MCF 10A (cell line): ENCODE measurements around the gene MTFMT. TPM values are rescaled to one million over a fixed set of nuclear protein-coding genes. Genes with fewer than 3 reads are reported as not detected.

Experiments
- BruUV-seq: library from RNA; stranded (reverse); fragments of 400-500 nt; replicated peaks from 2 replicates; lab custom pipeline; 2021; lab: Mats Ljungman, UMichigan
- CTCF ChIA-PET: fragments of 300-600 bp; sonication (Branson Sonifier 250); formaldehyde crosslinking; extraction: SDS; loops from one replicate; lab custom pipeline; 2021; ENCODE audit warnings: antibody characterized with exemption, inconsistent platforms; lab: Yijun Ruan, JAX
- POLR2A ChIA-PET: fragments of 300-600, 350-650 bp; sonication (Branson Sonifier 250); formaldehyde crosslinking; extraction: SDS; loops from one replicate; lab custom pipeline; 2020; ENCODE audit warnings: antibody characterized with exemption, inconsistent platforms; lab: Yijun Ruan, JAX
- DNase-seq: peaks from one replicate; pipeline ENCODE4 v3.0.0-alpha.2; 2018; ENCODE audit not compliant: unreplicated experiment
- H3K27ac Mint-ChIP-seq: one replicate; pipeline ENCODE4 v1.8.0; 2022; ENCODE audit warnings: mild to moderate bottlenecking, low read depth, mixed read lengths; ENCODE audit not compliant: unreplicated experiment
- H3K27me3 Mint-ChIP-seq: one replicate; pipeline ENCODE4 v1.8.0; 2022; ENCODE audit warnings: mixed read lengths; ENCODE audit not compliant: insufficient read depth, unreplicated experiment
- H3K36me3 Mint-ChIP-seq: one replicate; pipeline ENCODE4 v1.8.0; 2022; ENCODE audit warnings: mild to moderate bottlenecking, moderate library complexity, mixed read lengths; ENCODE audit not compliant: insufficient read depth, unreplicated experiment
- H3K4me1 Mint-ChIP-seq: one replicate; pipeline ENCODE4 v1.8.0; 2022; ENCODE audit warnings: mixed read lengths; ENCODE audit not compliant: insufficient read depth, unreplicated experiment
- H3K4me3 Mint-ChIP-seq: one replicate; pipeline ENCODE4 v1.8.0; 2022; ENCODE audit warnings: mild to moderate bottlenecking, moderate library complexity, mixed read lengths; ENCODE audit not compliant: unreplicated experiment
- H3K9me3 Mint-ChIP-seq: one replicate; pipeline ENCODE4 v1.8.0; 2022; ENCODE audit warnings: mixed read lengths; ENCODE audit not compliant: unreplicated experiment
- intact Hi-C: fragments of 100-400 bp; cut with micrococcal nuclease; formaldehyde crosslinking; loops from 2 replicates; pipeline ENCODE4 v1.14.1; 2022
- total RNA-seq: library from RNA; stranded (reverse); gene quantifications from 2 replicates; pipeline ENCODE4 v1.2.3, GENCODE V29; 2022
- TF ChIP-seq, protein P1 (sequence below): fragments of 200-600 bp; IDR thresholded peaks from one replicate; pipeline ENCODE4 v1.8.0; 2022; ENCODE audit warnings: antibody characterized with exemption, mild to moderate bottlenecking; ENCODE audit not compliant: unreplicated experiment

The MTFMT gene
- total RNA-seq, 1 experiment from 2014 or later: 15.9 TPM

- no peaks in the 10 kb centered on the region for H3K36me3 Mint-ChIP-seq
- TF ChIP-seq, protein P1, sequence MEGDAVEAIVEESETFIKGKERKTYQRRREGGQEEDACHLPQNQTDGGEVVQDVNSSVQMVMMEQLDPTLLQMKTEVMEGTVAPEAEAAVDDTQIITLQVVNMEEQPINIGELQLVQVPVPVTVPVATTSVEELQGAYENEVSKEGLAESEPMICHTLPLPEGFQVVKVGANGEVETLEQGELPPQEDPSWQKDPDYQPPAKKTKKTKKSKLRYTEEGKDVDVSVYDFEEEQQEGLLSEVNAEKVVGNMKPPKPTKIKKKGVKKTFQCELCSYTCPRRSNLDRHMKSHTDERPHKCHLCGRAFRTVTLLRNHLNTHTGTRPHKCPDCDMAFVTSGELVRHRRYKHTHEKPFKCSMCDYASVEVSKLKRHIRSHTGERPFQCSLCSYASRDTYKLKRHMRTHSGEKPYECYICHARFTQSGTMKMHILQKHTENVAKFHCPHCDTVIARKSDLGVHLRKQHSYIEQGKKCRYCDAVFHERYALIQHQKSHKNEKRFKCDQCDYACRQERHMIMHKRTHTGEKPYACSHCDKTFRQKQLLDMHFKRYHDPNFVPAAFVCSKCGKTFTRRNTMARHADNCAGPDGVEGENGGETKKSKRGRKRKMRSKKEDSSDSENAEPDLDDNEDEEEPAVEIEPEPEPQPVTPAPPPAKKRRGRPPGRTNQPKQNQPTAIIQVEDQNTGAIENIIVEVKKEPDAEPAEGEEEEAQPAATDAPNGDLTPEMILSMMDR: peak; percentile 45
- ChIA-PET POLR2A (interaction anchor here (0.8 to 2.3 kb wide), 4 partner anchors 10 to 264 kb away, joined by 3 to 12 read pairs (median 4); partner anchors contain the start of gene SPG21), CTCF (interaction anchor here (0.5 to 1.7 kb wide), 15 partner anchors 18 to 768 kb away, joined by 3 to 13 read pairs (median 3); no protein-coding TSS in a partner anchor)
- no peak overlapping the region for H3K4me3 Mint-ChIP-seq
- peak; percentile 84 for DNase-seq
- no TSS peak for BruUV-seq
- H3K27ac Mint-ChIP-seq: no peak overlapping the region
- intact Hi-C loops: loop anchor here (1.0 to 5.0 kb wide), 6 partner anchors 50 to 301 kb away; partner anchors contain the start of genes CLPX and RNU5A-1
- no peaks in the 10 kb centered on the region for H3K27me3 Mint-ChIP-seq
- H3K9me3 Mint-ChIP-seq: no peaks in the 10 kb centered on the region
- H3K4me1 Mint-ChIP-seq: peaks cover 7% of the 10 kb centered on the region
Measured at GRCh38 chr15:65032801-65033537, 3.5 kb upstream of the MTFMT start.

DNA sequence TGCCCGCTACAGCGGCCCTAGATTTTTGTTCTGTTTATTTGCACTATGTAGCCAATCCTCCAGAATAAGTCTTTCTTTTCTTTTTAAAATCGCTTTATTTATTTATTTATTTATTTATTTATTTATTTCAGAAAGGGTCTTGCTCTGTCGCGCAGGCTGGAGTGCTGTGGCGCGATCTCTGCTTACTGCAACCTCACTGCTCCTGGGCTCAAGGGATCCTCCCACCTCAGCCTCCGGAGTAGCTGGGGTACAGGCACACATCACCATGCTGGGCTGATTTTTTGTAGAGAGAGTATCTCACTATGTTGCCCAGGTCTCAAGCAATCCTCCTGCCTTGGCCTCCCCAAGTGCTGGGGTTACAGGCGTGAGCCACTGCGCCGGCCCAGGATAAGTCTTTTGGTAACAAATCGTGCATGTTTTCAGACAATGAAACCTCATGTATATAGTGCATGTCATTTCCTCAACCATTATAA lies 333 bp upstream of the MTFMT start:
- Mint-ChIP-seq H3K36me3 (peaks cover 14% of the 10 kb centered on the region), H3K9me3 (no peaks in the 10 kb centered on the region), H3K4me1 (peaks cover 22% of the 10 kb centered on the region), H3K27ac (no peak overlapping the region), H3K27me3 (no peaks in the 10 kb centered on the region), H3K4me3 (peak overlapping the region; percentile 73)
- intact Hi-C loops: loop anchor here (5.0 kb wide), 1 partner anchor 297 kb away; no protein-coding TSS in a partner anchor
- ChIA-PET CTCF (interaction anchor here (0.9 kb wide), 1 partner anchor 150 kb away, joined by 3 read pairs; no protein-coding TSS in a partner anchor), POLR2A (interaction anchor here (0.7 to 0.9 kb wide), 2 partner anchors 153 to 359 kb away, joined by 3 read pairs; no protein-coding TSS in a partner anchor)
- DNase-seq: no peak
- TF ChIP-seq, protein P1: no peak
- BruUV-seq: no TSS peak

- H3K9me3 Mint-ChIP-seq: no peaks in the 10 kb centered on the region
- intact Hi-C loops: no loop called here
Measured at GRCh38 chr15:65028338-65028737, 1.1 kb downstream of the MTFMT start.

More at GRCh38 chr15:65028338-65028737, 1.1 kb downstream of the MTFMT start:
- no peak for DNase-seq
- H3K27ac Mint-ChIP-seq: peak overlapping the region; percentile 5
- H3K4me3 Mint-ChIP-seq: peak overlapping the region; percentile 73
- CTCF ChIA-PET: interaction anchor here (0.6 kb wide), 1 partner anchor 375 kb away, joined by 3 read pairs; no protein-coding TSS in a partner anchor
- H3K27me3 Mint-ChIP-seq: no peaks in the 10 kb centered on the region
- H3K4me1 Mint-ChIP-seq: peaks cover 27% of the 10 kb centered on the region
- TF ChIP-seq, protein P1: no peak
- TSS peak; percentile 28 for BruUV-seq
- H3K36me3 Mint-ChIP-seq: peaks cover 28% of the 10 kb centered on the region
- POLR2A ChIA-PET: interaction anchor here (0.9 to 1.5 kb wide), 3 partner anchors 12 to 38 kb away, joined by 3 to 4 read pairs (median 3); partner anchors contain the start of gene SPG21
